ENCODE measurements around the gene SNCAIP.

GRCh38 chr5:122391621-122392020, 79.6 kb downstream of the SNCAIP start:
- TF ChIP-seq CTCF (IDR thresholded peaks at IDR 0.05) (no peak), POLR2AphosphoS5 (IDR thresholded peaks at IDR 0.05; ENCODE audit: low read depth, low read length) (no peak), SIN3A (IDR thresholded peaks at IDR 0.05; ENCODE audit: borderline replicate concordance, insufficient read depth, low read depth, low read length) (no peak), REST (IDR thresholded peaks at IDR 0.05; ENCODE audit: insufficient read depth in 1 of 2, low read depth in 2 of 2, low read length in 1 of 2) (no peak), TCF7L2 (IDR thresholded peaks at IDR 0.05; ENCODE audit: low read depth, low read length) (no peak)
